ENCODE data around the gene MRPS17. TPM values are rescaled to one million over a fixed set of nuclear protein-coding genes. Genes with fewer than 3 reads are reported as not detected.

The MRPS17 gene
- polyA plus RNA-seq, 1 donor from 2014 or later: 20.5 TPM

- H3K9ac ChIP-seq (ENCODE audit: low read length): no peak overlapping the region
- H3F3A ChIP-seq (ENCODE audit: insufficient read depth, low read length, poor library complexity, severe bottlenecking): no peaks in the 10 kb centered on the region
- no peak overlapping the region for H3K27ac ChIP-seq (ENCODE audit: low read length)
- no peak overlapping the region for H3K4me2 ChIP-seq (ENCODE audit: low read length)
- TF ChIP-seq EP300 (conservative IDR thresholded peaks at IDR 0.05; ENCODE audit: poor library complexity, severe bottlenecking) (no peak), POLR2AphosphoS5 (IDR thresholded peaks at IDR 0.05) (no peak), SMC3 (conservative IDR thresholded peaks at IDR 0.05; ENCODE audit: poor library complexity) (no peak), EZH2 (IDR thresholded peaks at IDR 0.05; ENCODE audit: borderline replicate concordance, insufficient read depth, low read length, poor library complexity, severe bottlenecking) (no peak), RAD21 (conservative IDR thresholded peaks at IDR 0.05) (no peak), MXI1 (conservative IDR thresholded peaks at IDR 0.05; ENCODE audit: poor library complexity, severe bottlenecking) (no peak), TAF1 (IDR thresholded peaks at IDR 0.05; ENCODE audit: low read depth) (no peak)
- TF ChIP-seq, protein P1, sequence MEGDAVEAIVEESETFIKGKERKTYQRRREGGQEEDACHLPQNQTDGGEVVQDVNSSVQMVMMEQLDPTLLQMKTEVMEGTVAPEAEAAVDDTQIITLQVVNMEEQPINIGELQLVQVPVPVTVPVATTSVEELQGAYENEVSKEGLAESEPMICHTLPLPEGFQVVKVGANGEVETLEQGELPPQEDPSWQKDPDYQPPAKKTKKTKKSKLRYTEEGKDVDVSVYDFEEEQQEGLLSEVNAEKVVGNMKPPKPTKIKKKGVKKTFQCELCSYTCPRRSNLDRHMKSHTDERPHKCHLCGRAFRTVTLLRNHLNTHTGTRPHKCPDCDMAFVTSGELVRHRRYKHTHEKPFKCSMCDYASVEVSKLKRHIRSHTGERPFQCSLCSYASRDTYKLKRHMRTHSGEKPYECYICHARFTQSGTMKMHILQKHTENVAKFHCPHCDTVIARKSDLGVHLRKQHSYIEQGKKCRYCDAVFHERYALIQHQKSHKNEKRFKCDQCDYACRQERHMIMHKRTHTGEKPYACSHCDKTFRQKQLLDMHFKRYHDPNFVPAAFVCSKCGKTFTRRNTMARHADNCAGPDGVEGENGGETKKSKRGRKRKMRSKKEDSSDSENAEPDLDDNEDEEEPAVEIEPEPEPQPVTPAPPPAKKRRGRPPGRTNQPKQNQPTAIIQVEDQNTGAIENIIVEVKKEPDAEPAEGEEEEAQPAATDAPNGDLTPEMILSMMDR (IDR thresholded peaks at IDR 0.05; ENCODE audit: poor library complexity, severe bottlenecking): no peak
- TF ChIP-seq, protein P2, sequence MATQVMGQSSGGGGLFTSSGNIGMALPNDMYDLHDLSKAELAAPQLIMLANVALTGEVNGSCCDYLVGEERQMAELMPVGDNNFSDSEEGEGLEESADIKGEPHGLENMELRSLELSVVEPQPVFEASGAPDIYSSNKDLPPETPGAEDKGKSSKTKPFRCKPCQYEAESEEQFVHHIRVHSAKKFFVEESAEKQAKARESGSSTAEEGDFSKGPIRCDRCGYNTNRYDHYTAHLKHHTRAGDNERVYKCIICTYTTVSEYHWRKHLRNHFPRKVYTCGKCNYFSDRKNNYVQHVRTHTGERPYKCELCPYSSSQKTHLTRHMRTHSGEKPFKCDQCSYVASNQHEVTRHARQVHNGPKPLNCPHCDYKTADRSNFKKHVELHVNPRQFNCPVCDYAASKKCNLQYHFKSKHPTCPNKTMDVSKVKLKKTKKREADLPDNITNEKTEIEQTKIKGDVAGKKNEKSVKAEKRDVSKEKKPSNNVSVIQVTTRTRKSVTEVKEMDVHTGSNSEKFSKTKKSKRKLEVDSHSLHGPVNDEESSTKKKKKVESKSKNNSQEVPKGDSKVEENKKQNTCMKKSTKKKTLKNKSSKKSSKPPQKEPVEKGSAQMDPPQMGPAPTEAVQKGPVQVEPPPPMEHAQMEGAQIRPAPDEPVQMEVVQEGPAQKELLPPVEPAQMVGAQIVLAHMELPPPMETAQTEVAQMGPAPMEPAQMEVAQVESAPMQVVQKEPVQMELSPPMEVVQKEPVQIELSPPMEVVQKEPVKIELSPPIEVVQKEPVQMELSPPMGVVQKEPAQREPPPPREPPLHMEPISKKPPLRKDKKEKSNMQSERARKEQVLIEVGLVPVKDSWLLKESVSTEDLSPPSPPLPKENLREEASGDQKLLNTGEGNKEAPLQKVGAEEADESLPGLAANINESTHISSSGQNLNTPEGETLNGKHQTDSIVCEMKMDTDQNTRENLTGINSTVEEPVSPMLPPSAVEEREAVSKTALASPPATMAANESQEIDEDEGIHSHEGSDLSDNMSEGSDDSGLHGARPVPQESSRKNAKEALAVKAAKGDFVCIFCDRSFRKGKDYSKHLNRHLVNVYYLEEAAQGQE (IDR thresholded peaks at IDR 0.05; ENCODE audit: borderline replicate concordance): no peak
- no peak overlapping the region for H3K4me3 ChIP-seq (ENCODE audit: low read length)
- no peak overlapping the region for H2AFZ ChIP-seq (ENCODE audit: low read depth, low read length)
- H4K20me1 ChIP-seq (ENCODE audit: insufficient read depth): no peaks in the 10 kb centered on the region
- H3K79me2 ChIP-seq (replicated peaks; ENCODE audit: insufficient read depth, low read length): no peaks in the 10 kb centered on the region
- H3K27me3 ChIP-seq (ENCODE audit: insufficient read depth, low read depth, low read length): no peaks in the 10 kb centered on the region
- H3K9me3 ChIP-seq (ENCODE audit: low read length): no peaks in the 10 kb centered on the region
- H3K9me2 ChIP-seq (ENCODE audit: insufficient read depth, low read length): no peaks in the 10 kb centered on the region
- peaks cover 4% of the 10 kb centered on the region for H3K36me3 ChIP-seq (ENCODE audit: insufficient read depth, low read length)
These were observed 38.9 kb upstream of the MRPS17 start for GRCh38 chr7:55912748-55913158.

GRCh38 chr7:55917771-55918170 lies 33.9 kb upstream of the MRPS17 start:
- Histone ChIP-seq H3F3A (ENCODE audit: insufficient read depth, low read length, poor library complexity, severe bottlenecking) (no peaks in the 10 kb centered on the region), H4K20me1 (ENCODE audit: insufficient read depth) (no peaks in the 10 kb centered on the region), H3K4me2 (ENCODE audit: low read length) (no peak overlapping the region), H3K9me3 (ENCODE audit: low read length) (no peaks in the 10 kb centered on the region), H3K9ac (ENCODE audit: low read length) (no peak overlapping the region), H3K36me3 (ENCODE audit: insufficient read depth, low read length) (peaks cover 4% of the 10 kb centered on the region), H2AFZ (ENCODE audit: low read depth, low read length) (no peak overlapping the region), H3K79me2 (replicated peaks; ENCODE audit: insufficient read depth, low read length) (no peaks in the 10 kb centered on the region), H3K9me2 (ENCODE audit: insufficient read depth, low read length) (no peaks in the 10 kb centered on the region), H3K4me3 (ENCODE audit: low read length) (no peak overlapping the region), H3K27ac (ENCODE audit: low read length) (no peak overlapping the region), H3K27me3 (ENCODE audit: insufficient read depth, low read depth, low read length) (no peaks in the 10 kb centered on the region)
- TF ChIP-seq POLR2AphosphoS5 (IDR thresholded peaks at IDR 0.05) (no peak), SMC3 (conservative IDR thresholded peaks at IDR 0.05; ENCODE audit: poor library complexity) (no peak), RAD21 (conservative IDR thresholded peaks at IDR 0.05) (no peak), TAF1 (IDR thresholded peaks at IDR 0.05; ENCODE audit: low read depth) (no peak), EP300 (conservative IDR thresholded peaks at IDR 0.05; ENCODE audit: poor library complexity, severe bottlenecking) (no peak), MXI1 (conservative IDR thresholded peaks at IDR 0.05; ENCODE audit: poor library complexity, severe bottlenecking) (no peak)
- TF ChIP-seq, protein P2 (IDR thresholded peaks at IDR 0.05; ENCODE audit: borderline replicate concordance): no peak
- TF ChIP-seq, protein P1 (IDR thresholded peaks at IDR 0.05; ENCODE audit: poor library complexity, severe bottlenecking): no peak
